ENCODE measurements around the gene ATF6B. TPM values are rescaled to one million over a fixed set of nuclear protein-coding genes. Genes with fewer than 3 reads are reported as not detected.
"Not testable (repeated sequence)": the region's sequence is repeated elsewhere in the genome, so short reads cannot be mapped to it uniquely, and the experiment has no call there.

The ATF6B gene
- total RNA-seq, 1 experiment from 2014 or later, result 60.0 TPM

DNA sequence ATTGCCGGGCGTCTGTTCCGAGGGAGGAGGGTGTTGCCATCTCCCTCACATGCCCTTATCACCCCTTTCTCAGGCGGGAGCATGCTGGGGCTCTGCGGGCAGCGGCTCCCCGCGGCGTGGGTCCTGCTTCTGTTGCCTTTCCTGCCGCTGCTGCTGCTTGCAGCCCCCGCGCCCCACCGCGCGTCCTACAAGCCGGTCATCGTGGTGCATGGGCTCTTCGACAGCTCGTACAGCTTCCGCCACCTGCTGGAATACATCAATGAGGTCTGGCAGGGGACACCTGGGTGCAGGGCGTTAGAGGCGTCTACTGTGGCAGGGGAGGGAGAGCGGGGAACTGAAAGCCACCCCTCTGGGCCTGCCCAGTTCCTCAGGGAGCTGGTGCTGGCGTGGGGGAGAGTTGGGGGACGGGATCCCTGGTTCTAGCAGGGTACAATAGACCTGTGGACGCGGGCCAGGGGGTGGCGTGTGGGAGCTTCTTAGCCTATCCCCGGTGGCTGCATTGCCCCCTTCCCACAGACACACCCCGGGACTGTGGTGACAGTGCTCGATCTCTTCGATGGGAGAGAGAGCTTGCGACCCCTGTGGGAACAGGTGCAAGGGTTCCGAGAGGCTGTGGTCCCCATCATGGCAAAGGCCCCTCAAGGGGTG lies 26.6 kb upstream of the ATF6B start:
- peak; percentile 83 for DNase-seq (ENCODE audit: low spot score)

DNA sequence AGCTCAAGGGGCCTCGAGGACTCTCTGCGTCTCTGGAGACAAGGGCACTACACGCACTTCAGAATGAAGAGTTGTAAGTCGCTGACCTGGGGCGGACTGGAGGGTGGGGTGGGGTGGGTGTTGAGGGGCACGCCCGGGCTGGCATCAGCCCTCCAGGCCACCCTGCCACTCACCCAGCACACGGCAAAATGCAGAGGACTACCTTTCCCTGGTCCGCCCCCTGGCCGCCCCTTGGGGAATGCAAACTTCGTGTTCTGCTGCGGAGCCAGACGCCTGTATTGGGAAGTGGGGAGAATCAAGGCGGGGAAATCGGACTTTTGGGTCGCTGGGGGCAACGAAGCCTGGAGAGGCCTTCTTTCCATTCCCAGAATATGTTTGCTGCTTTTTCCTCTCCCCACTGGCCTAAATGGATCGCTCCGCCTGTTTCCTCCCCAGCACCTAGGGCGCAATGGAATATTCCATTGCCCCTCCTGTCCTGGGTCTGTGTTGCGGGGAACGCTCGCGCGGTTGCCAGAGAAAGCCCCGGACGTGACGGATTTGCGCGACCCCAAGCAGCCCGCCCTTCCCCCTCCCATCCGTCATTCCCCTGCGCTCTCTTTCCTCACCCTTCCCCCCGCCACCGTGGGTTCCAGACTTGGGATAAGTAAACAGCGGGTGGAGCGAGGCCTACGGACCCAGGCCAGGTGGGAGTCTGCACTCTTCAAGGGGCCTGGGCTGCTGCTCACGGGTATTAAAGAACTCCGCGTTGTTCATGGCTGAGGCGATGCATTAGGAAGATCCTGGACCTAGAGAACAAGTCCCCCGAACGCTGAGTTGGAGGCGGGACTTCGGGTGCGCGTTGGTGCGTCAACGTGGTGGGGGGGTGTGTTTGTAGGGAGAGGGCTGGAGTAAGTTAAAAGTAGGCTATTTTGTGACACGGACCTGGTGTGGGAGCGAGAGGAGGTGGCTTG lies 25.8 kb upstream of the ATF6B start, which contains the start of gene PPT2:
TSS of gene PPT2 (plus strand) at position 578 of the 950 bp plus-strand sequence. CDS start 454 bp downstream, outside the sequence.
- DNase-seq (ENCODE audit: low spot score), result peak; percentile 73

DNA sequence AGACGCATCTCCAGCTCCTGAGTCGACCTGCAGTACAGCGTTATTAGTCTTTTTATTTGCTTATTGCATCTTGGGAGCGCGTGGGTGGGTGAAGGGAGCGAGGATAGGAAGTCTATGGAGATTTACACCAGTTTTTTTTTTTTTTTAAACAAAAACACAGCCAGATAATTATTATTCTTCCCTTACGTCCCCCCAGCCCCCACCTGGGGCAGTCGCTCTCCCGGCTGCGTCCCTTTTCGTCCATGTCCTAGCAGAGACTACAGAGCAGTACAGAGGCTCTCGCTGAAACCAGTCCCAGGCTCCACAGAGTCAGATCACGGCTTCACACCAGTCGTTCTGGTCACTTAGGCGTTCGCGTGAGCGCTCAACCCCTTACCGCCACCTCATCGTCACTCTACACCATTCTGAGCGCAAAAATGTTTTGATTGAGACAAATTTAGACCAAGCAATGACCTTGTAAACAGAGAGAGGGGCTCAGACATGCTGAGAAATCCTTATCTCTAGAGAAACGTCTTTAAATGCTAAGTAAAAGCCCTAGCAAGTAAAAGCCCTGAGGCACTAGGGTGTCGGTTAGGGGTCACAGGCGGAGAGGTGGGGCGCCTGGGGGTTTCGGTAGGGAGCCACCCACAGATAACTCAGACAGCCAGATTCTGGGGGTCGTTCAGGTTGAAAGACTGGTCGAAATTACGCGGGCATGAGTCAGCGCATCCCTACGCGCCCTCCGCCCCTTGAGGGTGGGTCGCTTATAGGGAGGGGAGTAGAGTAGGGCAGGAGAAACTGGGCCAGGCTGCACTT lies 24.9 kb upstream of the ATF6B start:
- no peak for DNase-seq (ENCODE audit: low spot score)

DNA sequence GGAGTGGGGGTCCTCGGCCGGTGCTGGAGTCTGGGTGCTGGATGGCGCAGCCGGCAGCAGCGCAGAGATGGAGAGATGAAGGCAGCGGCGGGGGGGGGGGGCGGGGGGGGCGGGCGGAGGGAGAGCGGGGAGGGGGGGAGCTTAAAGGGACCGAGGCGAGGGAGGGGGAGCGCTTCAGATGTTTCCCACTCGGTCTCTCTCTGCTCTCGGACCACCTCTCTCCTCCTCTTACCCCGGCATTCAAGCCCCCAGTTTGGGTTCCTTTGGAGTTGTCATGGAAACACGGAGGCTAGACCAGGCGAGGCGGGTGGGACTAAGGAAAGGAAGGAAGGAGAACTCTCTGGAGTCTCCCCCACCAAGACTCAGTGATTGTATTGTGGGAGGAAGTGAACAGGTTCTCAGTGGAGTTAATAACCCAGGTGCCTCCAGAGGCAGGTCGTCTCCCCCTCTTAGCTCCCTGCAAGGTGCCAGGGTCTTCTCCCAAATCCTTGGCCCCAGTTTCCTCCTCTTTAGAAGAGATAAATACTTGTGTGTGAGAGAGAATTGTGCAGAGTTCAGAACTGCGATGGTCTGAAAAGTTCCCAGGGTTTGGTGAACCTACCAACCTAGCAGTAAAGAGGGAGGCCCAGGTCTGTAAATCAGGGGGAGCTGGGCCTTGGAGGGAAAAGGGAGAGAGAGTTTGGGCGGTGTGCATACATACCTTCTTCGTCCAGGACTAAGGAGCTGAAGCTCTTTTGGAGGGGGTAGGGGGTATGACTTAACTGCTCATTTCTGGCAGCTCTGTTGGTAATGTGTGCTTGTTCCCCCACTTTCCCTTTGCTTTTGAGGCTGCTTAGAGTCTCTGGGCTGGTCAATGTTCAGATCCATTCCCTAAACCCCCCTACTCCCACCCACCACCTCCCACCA lies 24.1 kb upstream of the ATF6B start, which contains the start of gene PRRT1:
TSS of gene PRRT1 (minus strand) at position 77 of the 906 bp plus-strand sequence. CDS start 112 bp downstream, outside the sequence.
- DNase-seq (ENCODE audit: low spot score), result no peak

- no peak for DNase-seq (ENCODE audit: low spot score)
Observed at GRCh38 chr6:32151181-32151862, 23.3 kb upstream of the ATF6B start.

GRCh38 chr6:32149932-32150870 lies 22.2 kb upstream of the ATF6B start:
- DNase-seq (ENCODE audit: low spot score), result no peak

GRCh38 chr6:32149092-32149755 lies 21.2 kb upstream of the ATF6B start:
- no peak for DNase-seq (ENCODE audit: low spot score)

- DNase-seq (ENCODE audit: low spot score), result no peak
Observed at GRCh38 chr6:32148289-32149091, 20.4 kb upstream of the ATF6B start.

GRCh38 chr6:32147401-32148132 lies 19.5 kb upstream of the ATF6B start:
- DNase-seq (ENCODE audit: low spot score), result no peak

- no peak for DNase-seq (ENCODE audit: low spot score)
Observed at GRCh38 chr6:32146687-32147086, 18.6 kb upstream of the ATF6B start.

- DNase-seq (ENCODE audit: low spot score), result no peak
Observed at GRCh38 chr6:32146287-32146686, 18.2 kb upstream of the ATF6B start.

DNA sequence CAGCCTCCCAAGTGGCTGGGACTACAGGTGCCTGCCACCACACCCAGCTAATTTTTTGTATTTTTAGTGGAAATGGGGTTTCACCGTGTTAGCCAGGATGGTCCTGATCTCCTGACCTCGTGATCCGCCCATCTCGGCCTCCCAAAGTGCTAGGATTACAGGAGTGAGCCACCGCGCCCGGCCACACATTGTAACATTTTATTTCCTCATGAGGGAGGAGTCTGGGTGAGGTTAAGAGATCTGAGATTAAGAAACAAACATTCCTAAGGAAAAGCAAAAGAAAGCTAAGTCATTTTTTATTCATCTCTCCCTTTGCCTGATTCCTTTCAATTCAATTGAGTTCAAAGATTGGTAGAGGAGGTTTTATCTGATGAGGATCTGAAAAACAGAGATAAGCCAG lies 16.2 kb upstream of the ATF6B start:
- not testable (repeated sequence) for DNase-seq (ENCODE audit: low spot score)

DNA sequence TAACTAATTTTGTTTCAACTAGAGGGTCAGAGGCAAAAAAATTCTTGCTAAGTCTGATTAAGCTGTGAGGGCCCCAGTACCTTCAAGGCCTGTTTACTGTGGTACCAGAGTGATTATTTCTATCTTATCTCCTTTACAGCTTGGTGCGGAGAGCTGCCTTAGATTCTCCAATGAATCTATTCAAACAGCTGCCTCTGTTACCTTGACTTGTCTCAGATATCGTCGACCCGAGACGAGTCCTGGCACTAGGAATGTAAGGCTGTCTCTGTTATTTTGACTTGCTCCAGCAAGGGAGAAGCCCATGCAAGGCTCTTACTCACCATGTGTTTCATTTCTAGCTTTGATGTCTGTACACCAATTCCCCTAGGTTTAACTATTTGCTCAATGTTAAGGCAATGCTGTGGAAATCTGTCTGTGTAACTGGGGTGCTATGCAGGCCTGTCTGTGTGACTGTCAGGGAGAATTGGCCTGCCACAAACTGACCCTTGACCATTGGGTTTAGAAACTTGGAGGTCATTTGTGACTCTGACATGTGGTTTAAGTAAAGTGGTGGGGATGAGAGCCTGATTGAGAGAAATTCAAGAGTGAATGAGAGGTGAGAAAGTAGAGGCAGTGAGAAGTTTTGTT lies 12.5 kb upstream of the ATF6B start:
- no peak for DNase-seq (ENCODE audit: low spot score)

DNA sequence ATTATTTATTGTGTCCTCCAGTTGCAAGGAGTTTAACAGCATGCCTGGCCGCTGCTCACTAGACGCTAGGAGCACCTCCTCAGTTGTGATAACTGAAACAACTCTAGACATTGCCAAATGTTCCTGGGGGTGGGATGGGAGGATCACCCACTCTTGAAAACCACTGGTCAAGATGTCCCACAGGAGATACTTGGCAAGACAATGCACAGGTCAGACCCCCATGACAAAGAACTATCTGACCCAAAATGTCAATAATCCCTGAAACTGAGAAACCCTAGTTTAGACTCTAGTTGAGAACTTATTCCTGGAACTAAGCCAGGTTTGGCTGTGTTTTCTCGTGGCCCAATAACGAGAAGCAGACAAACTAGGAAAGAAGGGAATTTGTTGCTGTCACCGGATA lies 11.5 kb upstream of the ATF6B start:
- DNase-seq (ENCODE audit: low spot score), result no peak

GRCh38 chr6:32137454-32137853 lies 9.4 kb upstream of the ATF6B start:
- DNase-seq (ENCODE audit: low spot score), result no peak

DNA sequence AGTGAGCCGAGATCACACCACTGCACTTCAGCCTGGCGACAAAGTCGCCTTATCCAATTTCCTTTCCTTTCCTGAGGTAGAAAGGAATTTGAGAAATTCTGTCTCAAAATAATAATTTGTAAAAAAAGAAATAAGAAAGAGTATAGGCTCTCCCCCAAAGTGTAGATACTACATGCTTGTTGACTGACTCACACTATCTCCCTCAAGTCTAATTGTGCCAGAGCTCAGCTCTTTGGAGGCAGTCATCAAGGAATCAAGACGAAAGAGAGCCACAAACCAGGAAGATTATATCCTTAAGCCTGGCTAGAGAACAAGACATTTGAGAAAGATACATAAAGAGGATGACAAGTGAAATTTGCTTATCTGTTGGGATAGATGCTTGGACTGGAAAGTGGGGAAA lies 5.7 kb upstream of the ATF6B start:
- no peak for DNase-seq (ENCODE audit: low spot score)
